GM18520 (cell line): ENCODE results near the gene CDADC1.
"Not testable (repeated sequence)": the region's sequence is repeated elsewhere in the genome, so short reads cannot be mapped to it uniquely, and the experiment has no call there.

Source experiments
- ATAC-seq: cut with Tn5 transposase; IDR thresholded peaks from one replicate; pipeline ENCODE4 v1.9.1; 2021; ENCODE audit not compliant: unreplicated experiment

Gene CDADC1

GRCh38 chr13:49311816-49312215, 64.1 kb downstream of the CDADC1 start:
- ATAC-seq, result no peak

DNA sequence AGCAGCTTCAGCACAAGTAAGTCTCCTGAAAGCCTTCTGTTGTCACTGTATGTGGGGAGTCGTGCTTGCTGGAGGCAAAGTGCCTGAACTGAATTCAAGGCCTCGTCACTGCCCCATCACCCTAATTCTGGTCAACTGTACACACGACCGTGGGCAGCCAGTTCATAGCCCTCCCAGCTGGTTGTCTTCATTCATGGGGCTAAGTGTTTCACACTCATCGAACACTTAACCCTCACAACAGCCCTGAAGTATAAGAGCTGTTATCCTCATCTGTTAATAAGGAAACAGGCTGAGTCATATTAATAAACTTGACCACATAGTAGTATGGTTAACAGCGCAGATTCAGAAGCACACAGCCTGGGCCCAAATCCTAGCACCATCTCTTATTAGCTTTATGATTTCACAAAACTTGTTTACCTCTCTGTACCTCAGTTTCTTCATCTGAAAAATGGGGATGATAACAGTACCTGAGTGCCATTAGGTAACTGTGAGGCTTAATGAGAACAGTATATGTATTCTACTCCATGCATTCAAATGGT, 66.7 kb downstream of the CDADC1 start:
- peak; percentile 61 for ATAC-seq

- ATAC-seq, result no peak
These were observed 67.4 kb downstream of the CDADC1 start for GRCh38 chr13:49315036-49315565.

- ATAC-seq, result no peak
These were observed 68.2 kb downstream of the CDADC1 start for GRCh38 chr13:49315756-49316482.

DNA sequence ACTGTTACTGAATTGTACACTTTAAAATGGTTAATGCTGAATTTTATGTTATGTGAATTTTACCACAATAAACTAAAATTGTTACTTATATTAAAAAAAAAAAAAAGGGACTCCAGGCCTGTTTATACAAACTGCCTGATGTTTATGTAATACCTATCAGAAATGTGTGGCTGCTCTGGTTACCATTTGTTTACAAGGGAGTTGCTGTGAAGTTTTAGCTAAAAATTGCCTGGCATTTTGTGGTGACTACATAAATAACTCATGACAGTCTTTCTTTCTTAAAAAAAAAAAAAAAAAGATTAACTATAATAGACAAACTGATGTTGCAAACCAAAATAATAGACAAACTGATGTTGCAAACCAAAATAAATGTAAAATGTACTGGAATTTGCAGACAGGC, 71.8 kb downstream of the CDADC1 start:
- ATAC-seq, result no peak

DNA sequence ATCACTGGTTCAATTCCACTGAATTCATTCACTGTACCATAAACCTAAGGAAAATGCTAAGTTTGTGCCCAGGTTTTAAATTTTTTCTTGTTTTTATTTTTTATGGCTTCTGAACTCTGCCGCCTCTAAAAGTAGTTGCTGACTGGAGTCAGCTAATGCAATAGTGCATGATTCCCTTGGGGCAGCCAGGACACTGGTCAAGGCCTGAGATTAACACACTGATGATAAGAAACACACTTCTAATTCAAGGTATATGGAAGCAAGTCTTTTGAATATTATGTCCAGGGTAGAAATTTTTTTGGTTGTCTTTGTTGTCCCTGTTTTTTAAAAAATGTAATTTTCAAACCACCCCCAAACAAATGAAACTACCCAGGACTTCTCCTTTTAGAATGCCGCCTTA, 72.2 kb downstream of the CDADC1 start:
- ATAC-seq, result no peak

GRCh38 chr13:49320975-49321374, 73.2 kb downstream of the CDADC1 start:
- ATAC-seq, result no peak

GRCh38 chr13:49322702-49323101, 75.0 kb downstream of the CDADC1 start:
- ATAC-seq, result no peak

GRCh38 chr13:49323344-49323743, 75.6 kb downstream of the CDADC1 start:
- ATAC-seq, result no peak

DNA sequence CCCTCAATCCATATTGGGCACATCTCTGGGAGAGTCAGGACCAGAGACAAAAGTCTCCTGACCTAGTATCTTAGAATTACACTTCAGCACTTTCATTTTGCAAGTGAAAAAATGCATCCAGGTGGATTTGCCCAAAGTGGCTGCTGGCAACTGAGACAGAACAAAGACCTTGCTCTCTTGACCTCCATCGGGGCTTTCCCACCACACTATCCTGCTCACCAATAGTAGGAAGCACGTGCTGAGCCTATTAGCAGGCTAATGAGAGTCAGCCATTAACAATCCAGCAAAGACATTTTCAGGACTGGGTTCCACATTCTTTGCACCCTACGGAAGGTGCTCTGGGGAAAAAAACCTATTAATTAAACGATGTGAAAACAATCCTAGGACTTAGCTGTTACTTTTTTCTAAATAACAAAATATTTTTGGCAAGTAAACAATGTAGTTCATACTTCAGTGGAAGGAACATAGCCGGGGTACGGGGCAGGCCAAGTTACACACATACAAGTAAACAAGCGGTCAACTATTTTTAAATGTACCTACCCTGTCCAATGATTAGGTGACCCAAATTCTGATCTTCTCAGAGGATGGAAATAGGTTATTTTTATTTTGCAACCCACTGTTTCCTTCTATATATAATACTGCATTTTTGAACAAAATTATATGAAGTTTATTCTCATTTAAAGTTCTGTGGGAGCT, 78.6 kb downstream of the CDADC1 start:
- ATAC-seq, result no peak

GRCh38 chr13:49327145-49327544, 79.4 kb downstream of the CDADC1 start:
- ATAC-seq, result not testable (repeated sequence)

GRCh38 chr13:49329831-49330545, 82.3 kb downstream of the CDADC1 start:
- no peak for ATAC-seq

DNA sequence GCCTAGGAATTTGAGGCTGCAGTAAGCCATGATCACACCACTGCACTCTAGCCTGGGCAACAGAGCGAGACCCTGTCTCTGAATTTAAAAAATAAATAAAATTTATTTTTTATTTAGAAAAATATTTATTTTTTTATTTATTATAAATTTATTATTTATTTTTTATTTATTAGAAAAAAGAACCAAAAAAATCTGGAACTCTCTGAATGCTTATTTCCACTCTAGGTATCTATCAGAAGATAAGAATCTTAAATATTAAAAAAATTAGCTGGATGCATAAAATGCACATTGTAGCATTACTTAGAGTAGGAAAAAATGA, 82.8 kb downstream of the CDADC1 start:
- no peak for ATAC-seq

- no peak for ATAC-seq
These were observed 88.9 kb downstream of the CDADC1 start for GRCh38 chr13:49336655-49337054.

GRCh38 chr13:49340161-49340560, 92.4 kb downstream of the CDADC1 start:
- ATAC-seq, result no peak

GRCh38 chr13:49341517-49341916, 93.8 kb downstream of the CDADC1 start:
- no peak for ATAC-seq

GRCh38 chr13:49341941-49342340, 94.2 kb downstream of the CDADC1 start:
- ATAC-seq, result no peak

GRCh38 chr13:49342454-49342853, 94.7 kb downstream of the CDADC1 start:
- ATAC-seq, result no peak
